Stimulated activated memory B cell treated with anti-CD40 and anti-IgM and Interleukin-4, amounts not matched to agents 10 μg/mL and 1 μg/mL and 100 μg/mL, for 72 hours (primary cell): ENCODE measurements around the gene NRSN2.
A peak's percentile ranks its signal among the peaks of the same experiment; 100 is the strongest.

Source experiments
- ATAC-seq: fragments of 150-1000 bp; cut with Tn5 transposase; 2 replicates; pipeline ENCODE4 v1.10.0; 2021
- H3K27ac Mint-ChIP-seq: one replicate; pipeline ENCODE4 v1.8.0; 2022; ENCODE audit warnings: mild to moderate bottlenecking, mixed read lengths
- H3K27me3 Mint-ChIP-seq: one replicate; pipeline ENCODE4 v1.8.0; 2022; ENCODE audit warnings: mixed read lengths
- H3K36me3 Mint-ChIP-seq: one replicate; pipeline ENCODE4 v1.8.0; 2022; ENCODE audit warnings: mixed read lengths
- H3K4me1 Mint-ChIP-seq: one replicate; pipeline ENCODE4 v1.8.0; 2022; ENCODE audit warnings: mixed read lengths
- H3K4me3 Mint-ChIP-seq: one replicate; pipeline ENCODE4 v1.8.0; 2022; ENCODE audit warnings: mild to moderate bottlenecking, moderate library complexity, mixed read lengths
- H3K9me3 Mint-ChIP-seq: one replicate; pipeline ENCODE4 v1.8.0; 2022; ENCODE audit warnings: mixed read lengths

NRSN2 gene

DNA sequence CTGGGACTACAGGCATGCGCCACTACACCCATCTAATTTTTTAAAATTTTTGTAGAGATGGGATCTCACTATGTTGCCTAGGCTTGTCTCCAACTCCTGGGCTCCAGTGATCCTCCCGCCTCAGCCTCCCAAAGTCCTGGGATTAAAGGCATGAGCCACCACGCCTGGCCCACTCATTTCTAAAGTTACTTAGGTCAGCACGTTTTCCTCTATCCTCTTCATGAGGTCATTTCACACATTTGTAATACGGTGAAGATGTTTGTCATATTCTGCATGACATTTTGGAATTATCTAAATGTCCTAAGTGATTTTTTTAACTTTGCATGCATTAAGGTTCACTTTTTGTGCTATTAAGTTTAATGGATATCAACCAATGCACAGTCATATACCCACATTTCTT, 33.5 kb upstream of the NRSN2 start:
- Mint-ChIP-seq H3K36me3 (peaks cover 12% of the 10 kb centered on the region), H3K27ac (no peak overlapping the region), H3K27me3 (no peaks in the 10 kb centered on the region), H3K4me1 (peaks cover 13% of the 10 kb centered on the region), H3K9me3 (peaks cover 2% of the 10 kb centered on the region), H3K4me3 (no peak overlapping the region)
- no peak for ATAC-seq

DNA sequence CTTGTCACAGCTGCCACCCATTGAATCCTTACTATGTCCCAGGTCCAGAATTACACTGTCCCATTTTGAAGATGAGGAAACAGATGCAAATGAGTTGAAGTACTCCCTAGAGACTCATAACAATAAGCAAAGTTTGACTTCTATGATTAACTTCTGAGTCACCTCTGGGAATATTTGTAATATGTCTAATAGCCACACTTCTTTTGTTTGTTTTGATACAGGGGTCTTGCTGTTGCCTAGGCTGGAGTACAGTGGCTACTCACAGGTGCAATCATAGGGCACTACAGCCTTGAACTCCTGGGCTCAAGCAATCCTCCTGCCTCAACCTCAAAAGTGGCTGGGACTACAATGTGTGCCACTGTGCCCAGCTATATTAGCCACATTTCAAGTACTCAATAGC, 33.0 kb upstream of the NRSN2 start:
- ATAC-seq = no peak
- Mint-ChIP-seq H3K27me3 (no peaks in the 10 kb centered on the region), H3K9me3 (peaks cover 2% of the 10 kb centered on the region), H3K27ac (no peak overlapping the region), H3K4me1 (peaks cover 13% of the 10 kb centered on the region), H3K4me3 (no peak overlapping the region), H3K36me3 (peaks cover 12% of the 10 kb centered on the region)

DNA sequence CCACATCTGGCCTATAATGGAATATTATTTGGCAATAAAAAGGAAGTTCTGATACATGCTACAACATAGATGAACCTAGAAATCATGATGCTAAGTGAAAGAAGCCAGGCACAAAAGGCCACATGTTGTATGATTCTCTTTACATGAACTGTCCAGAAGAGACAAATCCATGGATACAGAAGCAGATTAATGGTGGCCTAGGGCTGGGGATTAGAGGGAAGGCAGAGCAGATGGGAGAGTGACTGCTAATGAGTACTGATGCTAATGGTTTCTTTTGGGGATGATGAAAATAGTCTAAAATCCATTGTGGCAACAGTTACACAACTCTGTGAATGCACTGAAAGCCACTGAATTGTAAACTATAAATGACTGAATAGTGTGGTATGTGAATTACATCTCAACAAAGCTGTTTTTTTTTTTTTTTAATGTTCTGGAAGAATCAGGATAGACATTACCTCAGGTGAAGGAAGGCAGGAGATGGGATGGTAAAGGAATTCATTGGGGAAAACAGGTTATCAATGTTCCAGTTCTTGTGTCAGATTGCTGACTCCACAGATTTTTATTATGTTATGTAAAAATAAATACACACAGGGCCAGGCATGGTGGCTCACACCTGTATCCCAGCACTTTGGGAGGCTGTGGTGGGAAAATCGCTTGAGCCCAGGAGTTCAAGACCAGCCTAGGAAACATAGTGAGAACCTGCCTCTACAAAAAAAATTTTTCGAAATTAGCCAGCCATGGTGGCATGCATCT, 30.4 kb upstream of the NRSN2 start:
- Mint-ChIP-seq H3K9me3 (peaks cover 2% of the 10 kb centered on the region), H3K36me3 (peaks cover 27% of the 10 kb centered on the region), H3K4me3 (no peak overlapping the region), H3K27me3 (no peaks in the 10 kb centered on the region), H3K4me1 (no peaks in the 10 kb centered on the region), H3K27ac (no peak overlapping the region)
- ATAC-seq = no peak

DNA sequence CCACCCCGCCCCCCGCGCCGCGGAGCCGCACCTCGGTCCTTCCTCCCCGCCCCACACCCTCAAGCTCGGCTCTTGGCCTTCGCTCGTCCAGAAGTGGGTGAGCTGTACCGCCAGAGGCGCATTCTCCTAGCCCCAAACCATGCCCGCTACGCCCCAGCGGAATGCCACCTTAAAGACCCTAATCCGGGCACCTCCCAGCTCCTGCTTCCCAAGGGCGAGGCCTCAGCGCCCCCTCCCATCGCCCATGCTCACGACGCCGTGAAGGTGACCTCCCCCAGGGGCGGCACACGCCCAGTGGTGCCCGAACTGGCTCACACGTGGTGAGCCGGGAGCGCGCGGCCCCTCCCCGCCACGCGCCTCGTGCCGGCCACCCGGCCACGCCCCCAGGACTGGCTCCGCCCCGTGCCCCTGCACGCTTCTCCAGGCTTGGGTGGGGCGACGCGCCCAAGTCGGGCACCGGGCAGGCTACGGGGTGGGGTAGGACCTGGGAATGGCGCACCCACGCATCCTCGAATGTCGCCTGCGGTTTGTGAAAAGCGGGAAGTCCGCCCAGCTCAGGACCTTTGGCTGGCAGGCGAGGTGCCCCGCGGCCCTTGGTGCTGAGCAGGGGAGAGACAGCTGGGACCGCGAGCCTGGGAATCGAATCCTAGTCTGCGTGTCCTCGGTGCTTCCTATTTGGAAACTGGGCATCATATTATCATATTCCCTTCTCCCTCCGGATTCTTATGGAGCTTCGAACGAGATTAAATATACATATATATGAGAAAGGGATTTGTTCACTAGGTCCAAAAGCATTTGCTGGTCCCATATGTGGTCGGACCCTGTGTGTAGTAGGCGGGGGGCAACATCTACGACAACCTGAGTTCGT, 22.5 kb upstream of the NRSN2 start:
- peaks cover 18% of the 10 kb centered on the region for H3K36me3 Mint-ChIP-seq

DNA sequence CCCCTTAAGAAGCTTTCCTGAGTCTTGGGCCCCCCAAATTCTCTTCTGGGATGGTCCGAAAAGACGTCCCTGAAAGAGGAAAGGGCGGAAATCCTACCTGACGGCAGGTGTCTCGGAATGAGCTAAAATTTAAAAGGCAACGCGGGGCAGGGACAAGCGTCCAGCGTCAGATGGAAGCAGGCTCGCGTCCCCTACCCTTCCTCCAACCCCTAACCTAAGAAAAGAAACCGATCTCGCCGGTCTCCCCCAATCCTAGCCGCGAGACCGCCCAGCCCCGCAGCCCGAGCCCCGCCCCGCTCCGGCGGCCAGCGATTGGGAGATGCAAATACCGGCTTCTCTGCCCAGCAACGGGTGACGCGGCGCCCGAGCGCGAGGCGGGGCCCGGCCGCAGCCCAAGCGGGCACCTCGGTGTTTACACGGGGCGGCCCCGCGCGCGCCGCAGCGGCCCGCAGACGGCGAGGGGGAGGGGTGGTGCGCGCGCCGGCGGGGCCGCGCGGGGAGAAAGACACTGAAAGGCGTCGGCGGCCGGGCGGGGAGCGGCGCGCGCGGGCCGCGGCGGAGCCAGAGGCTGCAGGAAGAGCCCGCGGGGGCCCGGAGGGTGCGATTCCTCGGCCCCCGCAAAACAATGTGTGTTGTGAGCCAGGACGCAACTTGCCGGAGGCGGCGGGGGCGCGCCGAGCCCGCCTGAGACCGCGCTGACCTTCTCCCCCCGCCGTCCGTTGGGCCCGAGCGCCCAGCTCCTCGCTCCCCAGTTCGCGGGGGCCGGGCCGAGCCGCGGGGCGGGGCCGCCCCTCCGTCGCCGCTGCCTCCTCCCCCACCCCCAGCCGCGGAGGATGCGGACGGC, 21.6 kb upstream of the NRSN2 start, which contains the start of gene SOX12:
Gene SOX12, plus strand, starts transcription at position 508 of the 844 bp plus-strand sequence. CDS start 373 bp downstream, outside the sequence.
- ATAC-seq = peak; percentile 86
- H3K9me3 Mint-ChIP-seq = no peaks in the 10 kb centered on the region
- peak within 1 kb of the TSS; percentile 93 for H3K4me3 Mint-ChIP-seq

More for the DNA sequence above, 22.5 kb upstream of the NRSN2 start:
- Mint-ChIP-seq H3K27me3 (no peaks in the 10 kb centered on the region), H3K27ac (peak overlapping the region; percentile 85), H3K4me1 (peaks cover 39% of the 10 kb centered on the region), H3K9me3 (no peaks in the 10 kb centered on the region), H3K4me3 (peak overlapping the region; percentile 90)
- peak; percentile 82 for ATAC-seq

DNA sequence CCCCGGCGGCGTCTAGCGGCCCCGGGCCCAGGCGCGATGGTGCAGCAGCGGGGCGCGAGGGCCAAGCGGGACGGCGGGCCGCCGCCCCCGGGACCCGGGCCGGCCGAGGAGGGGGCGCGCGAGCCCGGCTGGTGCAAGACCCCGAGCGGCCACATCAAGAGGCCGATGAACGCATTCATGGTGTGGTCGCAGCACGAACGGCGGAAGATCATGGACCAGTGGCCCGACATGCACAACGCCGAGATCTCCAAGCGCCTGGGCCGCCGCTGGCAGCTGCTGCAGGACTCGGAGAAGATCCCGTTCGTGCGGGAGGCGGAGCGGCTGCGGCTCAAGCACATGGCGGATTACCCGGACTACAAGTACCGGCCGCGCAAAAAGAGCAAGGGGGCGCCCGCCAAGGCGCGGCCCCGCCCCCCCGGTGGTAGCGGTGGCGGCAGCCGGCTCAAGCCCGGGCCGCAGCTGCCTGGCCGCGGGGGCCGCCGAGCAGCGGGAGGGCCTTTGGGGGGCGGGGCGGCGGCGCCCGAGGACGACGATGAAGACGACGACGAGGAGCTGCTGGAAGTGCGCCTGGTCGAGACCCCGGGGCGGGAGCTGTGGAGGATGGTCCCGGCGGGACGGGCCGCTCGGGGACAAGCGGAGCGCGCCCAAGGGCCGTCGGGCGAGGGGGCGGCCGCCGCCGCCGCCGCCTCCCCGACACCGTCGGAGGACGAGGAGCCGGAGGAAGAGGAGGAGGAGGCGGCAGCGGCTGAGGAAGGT, 20.8 kb upstream of the NRSN2 start:
- peak; percentile 26 for ATAC-seq
- Mint-ChIP-seq H3K27me3 (no peaks in the 10 kb centered on the region), H3K36me3 (peaks cover 6% of the 10 kb centered on the region), H3K4me3 (peak overlapping the region; percentile 93), H3K4me1 (peaks cover 52% of the 10 kb centered on the region), H3K9me3 (no peaks in the 10 kb centered on the region), H3K27ac (peak overlapping the region; percentile 72)

More for the DNA sequence above, 21.6 kb upstream of the NRSN2 start, which contains the start of gene SOX12:
- peaks cover 48% of the 10 kb centered on the region for H3K4me1 Mint-ChIP-seq
- H3K36me3 Mint-ChIP-seq = peaks cover 10% of the 10 kb centered on the region
- no peaks in the 10 kb centered on the region for H3K27me3 Mint-ChIP-seq
- peak within 1 kb of the TSS; percentile 85 for H3K27ac Mint-ChIP-seq

DNA sequence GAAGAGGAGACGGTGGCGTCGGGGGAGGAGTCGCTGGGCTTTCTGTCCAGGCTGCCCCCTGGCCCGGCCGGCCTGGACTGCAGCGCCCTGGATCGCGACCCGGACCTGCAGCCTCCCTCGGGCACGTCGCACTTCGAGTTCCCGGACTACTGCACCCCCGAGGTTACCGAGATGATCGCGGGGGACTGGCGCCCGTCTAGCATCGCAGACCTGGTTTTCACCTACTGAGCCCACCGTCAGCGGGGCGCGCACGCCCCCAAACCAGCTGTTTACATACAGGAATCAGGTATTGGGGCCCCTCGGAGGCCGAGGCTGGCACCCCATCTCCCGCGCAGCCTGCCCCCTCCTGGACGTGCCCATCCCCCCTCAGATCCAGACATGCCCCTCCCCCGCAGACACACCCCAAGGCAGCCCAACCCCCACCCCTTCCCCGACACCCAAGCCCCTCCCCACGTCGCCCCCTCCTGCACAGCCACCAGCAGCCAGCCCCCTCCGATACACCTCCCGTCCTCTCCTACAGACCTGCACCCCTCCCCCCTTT, 20.2 kb upstream of the NRSN2 start:
- peaks cover 52% of the 10 kb centered on the region for H3K4me1 Mint-ChIP-seq
- peaks cover under 1% of the 10 kb centered on the region for H3K36me3 Mint-ChIP-seq
- H3K27me3 Mint-ChIP-seq = no peaks in the 10 kb centered on the region
- H3K9me3 Mint-ChIP-seq = no peaks in the 10 kb centered on the region
- peak overlapping the region; percentile 65 for H3K27ac Mint-ChIP-seq
- H3K4me3 Mint-ChIP-seq = peak overlapping the region; percentile 93
- no peak for ATAC-seq

DNA sequence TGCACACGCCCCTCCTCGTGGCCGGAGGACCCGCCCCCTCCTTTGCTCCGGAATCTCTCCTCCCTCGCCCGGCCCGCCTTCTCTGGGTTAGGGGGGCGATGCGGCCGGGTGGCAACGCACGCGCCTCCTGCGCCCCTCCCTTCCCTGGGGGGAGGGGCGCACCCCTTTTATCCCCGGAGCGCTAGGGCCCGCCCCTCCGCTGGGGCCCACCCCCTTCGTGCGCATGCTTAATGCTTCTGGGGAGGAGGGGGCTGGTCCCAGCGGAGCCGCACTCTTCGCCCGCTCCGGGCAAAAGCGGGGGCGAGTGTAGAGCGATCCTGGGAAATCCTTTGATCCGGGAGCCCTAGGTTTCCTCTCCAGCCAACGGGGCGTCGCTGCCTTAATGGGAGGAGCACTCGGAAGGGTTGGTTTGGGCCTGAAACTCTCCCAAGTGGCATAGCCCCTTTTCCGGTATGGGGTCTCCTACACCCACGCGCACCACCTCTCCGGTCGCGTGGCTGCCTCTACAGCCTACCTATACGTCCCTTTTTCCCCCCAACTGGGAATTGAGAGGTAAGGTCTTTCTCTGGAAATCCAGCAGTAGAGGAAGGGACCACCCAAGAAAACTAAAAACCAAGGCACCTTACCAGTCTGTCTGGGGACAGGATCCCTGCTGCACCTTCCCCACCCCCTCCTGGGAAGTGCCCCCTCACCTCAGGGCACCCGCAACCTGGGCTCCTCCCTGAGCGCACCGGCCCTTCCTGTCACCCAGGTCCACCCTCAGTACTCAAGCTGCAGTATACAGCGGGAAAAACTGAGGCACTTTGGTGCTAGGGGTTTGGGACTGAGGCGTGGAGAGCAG, 19.5 kb upstream of the NRSN2 start:
- ATAC-seq = peak; percentile 0
- peak overlapping the region; percentile 65 for H3K27ac Mint-ChIP-seq
- peaks cover 52% of the 10 kb centered on the region for H3K4me1 Mint-ChIP-seq

DNA sequence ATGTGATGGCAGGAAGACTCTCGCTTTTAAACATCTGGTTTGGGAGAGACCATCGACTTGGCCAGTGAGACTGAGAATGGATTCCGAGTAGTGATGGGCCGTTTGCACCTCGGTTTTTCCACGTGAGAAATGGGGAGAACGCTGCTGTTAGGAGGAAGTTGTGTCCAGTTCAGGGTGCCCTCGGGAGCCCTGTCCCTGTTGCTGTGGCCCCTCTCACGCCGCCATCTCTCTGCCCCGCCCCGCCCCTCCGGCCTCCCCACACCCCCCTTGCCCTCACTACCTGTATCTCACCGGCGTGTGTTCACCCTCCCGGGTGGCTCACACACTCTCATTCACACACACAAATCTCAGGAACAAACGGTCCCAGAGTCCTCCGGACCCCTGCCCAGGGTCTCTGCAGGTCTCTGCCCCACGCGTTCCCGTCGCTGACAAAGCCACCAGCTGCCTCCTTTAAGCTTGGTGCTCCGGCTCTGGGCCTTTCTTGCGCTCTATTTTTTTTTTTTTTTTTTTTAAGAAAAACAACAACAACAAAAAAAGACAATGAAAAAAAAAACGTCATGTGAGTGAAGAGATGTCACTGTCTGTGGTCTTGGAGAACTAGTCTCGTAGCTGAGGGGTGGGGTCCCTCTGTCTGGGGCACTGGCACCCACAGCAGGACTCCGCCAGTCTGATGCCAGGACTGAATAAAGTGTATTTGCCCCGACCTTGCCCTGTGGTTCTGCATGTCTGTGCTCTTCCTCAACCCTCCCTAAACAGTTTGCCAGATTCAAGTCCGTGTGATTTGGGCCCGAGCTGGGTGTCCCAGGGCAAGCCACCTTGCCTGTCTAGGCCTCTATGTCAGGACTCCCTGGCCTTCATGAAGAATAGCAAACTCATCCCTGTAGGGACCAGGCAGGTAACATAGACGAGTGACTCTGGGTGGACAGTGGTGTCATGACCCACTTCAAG, 18.6 kb upstream of the NRSN2 start:
- Mint-ChIP-seq H3K27ac (peak overlapping the region; percentile 65), H3K27me3 (no peaks in the 10 kb centered on the region)
- no peak for ATAC-seq

More for the DNA sequence above, 19.5 kb upstream of the NRSN2 start:
- H3K27me3 Mint-ChIP-seq = no peaks in the 10 kb centered on the region
- peak overlapping the region; percentile 93 for H3K4me3 Mint-ChIP-seq
- no peaks in the 10 kb centered on the region for H3K36me3 Mint-ChIP-seq
- H3K9me3 Mint-ChIP-seq = no peaks in the 10 kb centered on the region

DNA sequence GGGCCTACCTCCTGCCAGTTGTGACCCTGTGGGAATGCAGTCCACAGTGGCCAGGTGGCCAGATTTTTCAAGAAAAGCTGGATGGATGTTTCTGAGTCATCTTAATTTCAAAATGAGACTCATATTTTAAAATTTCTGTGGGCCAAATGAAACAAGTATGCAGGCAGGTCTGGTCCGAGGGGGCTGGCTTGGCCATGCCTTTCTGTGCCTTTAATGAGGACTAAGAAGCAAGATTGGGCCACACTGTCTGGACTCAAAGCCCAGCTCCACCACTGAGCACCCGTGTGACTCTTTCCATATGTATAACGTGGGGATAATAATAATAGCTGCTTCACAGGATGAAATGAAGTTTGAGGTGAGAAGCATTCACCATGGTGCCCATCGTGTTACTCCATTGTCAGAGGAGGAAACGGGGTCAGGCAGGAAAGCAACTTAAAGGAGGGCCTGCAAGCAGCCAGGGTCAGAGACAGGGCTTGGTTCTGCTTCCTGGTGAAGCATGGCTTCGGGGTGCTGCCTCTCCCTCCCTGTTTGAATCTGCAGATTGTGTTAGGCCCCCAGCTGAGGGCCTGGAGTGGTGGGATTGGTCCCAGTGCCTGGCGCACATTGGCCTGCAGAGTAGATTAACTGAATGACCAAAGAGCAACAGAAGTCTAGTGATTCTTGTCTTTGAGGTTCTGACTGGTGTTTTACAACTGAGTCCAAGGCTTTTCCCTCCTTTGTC, 17.8 kb upstream of the NRSN2 start:
- H3K36me3 Mint-ChIP-seq = peaks cover under 1% of the 10 kb centered on the region
- H3K4me3 Mint-ChIP-seq = no peak overlapping the region
- ATAC-seq = no peak
- no peaks in the 10 kb centered on the region for H3K27me3 Mint-ChIP-seq
- H3K27ac Mint-ChIP-seq = peak overlapping the region; percentile 7
- no peaks in the 10 kb centered on the region for H3K9me3 Mint-ChIP-seq
- H3K4me1 Mint-ChIP-seq = peaks cover 46% of the 10 kb centered on the region

More for the DNA sequence above, 18.6 kb upstream of the NRSN2 start:
- Mint-ChIP-seq H3K4me1 (peaks cover 52% of the 10 kb centered on the region), H3K4me3 (peak overlapping the region; percentile 93), H3K36me3 (no peaks in the 10 kb centered on the region), H3K9me3 (no peaks in the 10 kb centered on the region)

DNA sequence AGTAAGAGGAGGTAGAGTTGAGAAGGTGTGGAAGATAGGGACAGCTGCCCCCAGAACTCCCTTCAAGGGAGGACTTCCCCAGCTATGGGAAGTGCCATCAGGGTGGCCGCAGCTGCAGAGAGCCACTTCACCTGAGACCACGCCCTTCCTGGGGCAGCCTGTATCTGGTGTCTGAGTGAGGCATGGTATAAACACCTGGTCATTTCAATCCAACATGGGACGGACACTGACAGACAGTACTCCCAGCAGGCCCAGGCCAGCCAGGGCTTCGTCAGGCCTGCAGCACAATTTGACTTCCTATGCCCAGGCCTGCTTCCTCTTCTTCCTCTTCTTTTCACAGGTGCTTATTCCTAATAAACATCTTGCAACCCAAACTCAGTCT, 17.1 kb upstream of the NRSN2 start:
- H3K4me3 Mint-ChIP-seq = no peak overlapping the region
- H3K36me3 Mint-ChIP-seq = peaks cover 5% of the 10 kb centered on the region
- no peaks in the 10 kb centered on the region for H3K9me3 Mint-ChIP-seq
- ATAC-seq = no peak
- H3K4me1 Mint-ChIP-seq = peaks cover 39% of the 10 kb centered on the region
- H3K27me3 Mint-ChIP-seq = no peaks in the 10 kb centered on the region
- peak overlapping the region; percentile 7 for H3K27ac Mint-ChIP-seq
